CD4-positive, alpha-beta memory T cell (primary cell): Measurements from ENCODE around the gene APBA2. TPM values are rescaled to one million over a fixed set of nuclear protein-coding genes. Genes with fewer than 3 reads are reported as not detected.

Source experiments
- CTCF ChIA-PET: fragments of 350-600 bp; sonication (Branson Sonifier 250); formaldehyde crosslinking; loops from one replicate; lab custom pipeline; 2021; ENCODE audit warnings: inconsistent platforms; ENCODE audit not compliant: partially characterized antibody; lab: Charles Lee
- POLR2A ChIA-PET: fragments of 350-600 bp; sonication (Branson Sonifier 250); formaldehyde crosslinking; loops from one replicate; lab custom pipeline; 2021; ENCODE audit not compliant: partially characterized antibody; lab: Charles Lee
- DNase-seq, 5 donors: peaks; one replicate each; pipeline versions ENCODE4 v3.0.0 to v3.0.0-alpha.2; 2020 to 2022; ENCODE audit warnings: mixed read lengths in 1 of 5
- H3K27ac ChIP-seq: one replicate; pipeline ENCODE4 v1.7.0; 2013; ENCODE audit warnings: low read depth, low read length
- H3K27me3 ChIP-seq: 2 replicates; pipeline ENCODE4 v1.7.0; 2013; ENCODE audit warnings: mild to moderate bottlenecking, low read length, moderate library complexity; ENCODE audit not compliant: insufficient read depth
- H3K36me3 ChIP-seq: 2 replicates; pipeline ENCODE4 v1.7.0; 2013; ENCODE audit warnings: mild to moderate bottlenecking, low read length, moderate library complexity; ENCODE audit not compliant: insufficient read depth
- H3K4me1 ChIP-seq: 2 replicates; pipeline ENCODE4 v1.7.0; 2013; ENCODE audit warnings: mild to moderate bottlenecking, low read length, moderate library complexity; ENCODE audit not compliant: insufficient read depth
- H3K4me3 ChIP-seq, 2 donors: one replicate each; pipeline ENCODE4 v1.7.0; 2013; ENCODE audit warnings: low read length in 2 of 2, mild to moderate bottlenecking in 1 of 2
- H3K9me3 ChIP-seq, 2 donors: one replicate each; pipeline ENCODE4 v1.7.0; 2013; ENCODE audit warnings: low read length in 2 of 2, control low read depth in 1 of 2; ENCODE audit not compliant: control insufficient read depth in 1 of 2
- H3K27ac Mint-ChIP-seq, 7 donors: one replicate each; pipeline ENCODE4 v1.8.0; 2020 to 2021; ENCODE audit warnings: mixed read lengths in 7 of 7, mild to moderate bottlenecking in 6 of 7, inconsistent platforms in 3 of 7, moderate library complexity in 3 of 7
- H3K27me3 Mint-ChIP-seq, 2 donors: one replicate each; pipeline ENCODE4 v1.8.0; 2020 to 2021; ENCODE audit warnings: mixed read lengths in 2 of 2
- H3K36me3 Mint-ChIP-seq, 2 donors: one replicate each; pipeline ENCODE4 v1.8.0; 2020 to 2021; ENCODE audit warnings: mixed read lengths in 2 of 2, inconsistent platforms in 1 of 2, mild to moderate bottlenecking in 1 of 2
- H3K4me1 Mint-ChIP-seq, 4 donors: one replicate each; pipeline ENCODE4 v1.8.0; 2020 to 2021; ENCODE audit warnings: mixed read lengths in 4 of 4, mild to moderate bottlenecking in 1 of 4
- H3K4me3 Mint-ChIP-seq, 8 donors: one replicate each; pipeline ENCODE4 v1.8.0; 2020 to 2021; ENCODE audit warnings: mixed read lengths in 8 of 8, mild to moderate bottlenecking in 7 of 8, moderate library complexity in 6 of 8, inconsistent platforms in 3 of 8
- H3K9me3 Mint-ChIP-seq, 8 donors: one replicate each; pipeline ENCODE4 v1.8.0; 2020 to 2021; ENCODE audit warnings: mixed read lengths in 8 of 8, mild to moderate bottlenecking in 5 of 8, inconsistent platforms in 3 of 8, moderate library complexity in 1 of 8
- intact Hi-C: fragments of 100-400 bp; cut with micrococcal nuclease; formaldehyde crosslinking; loops from one replicate; pipeline ENCODE4 v1.15.1; 2023
- polyA plus RNA-seq, 2 donors: library from polyadenylated mRNA; unstranded; fragments of 300-500 nt; fragmentation: Illumina TruSeq; gene quantifications; one replicate each; pipeline ENCODE4 v1.2.3, GENCODE V29; 2021
- total RNA-seq, 2 experiments: library from RNA; stranded (reverse); gene quantifications; one replicate each; pipeline ENCODE4 v1.2.3, GENCODE V29; 2021

APBA2 gene
- total and polyA plus RNA-seq, 4 experiments from 2014 or later = 11.1 to 57.3 (median 40.4) TPM

DNA sequence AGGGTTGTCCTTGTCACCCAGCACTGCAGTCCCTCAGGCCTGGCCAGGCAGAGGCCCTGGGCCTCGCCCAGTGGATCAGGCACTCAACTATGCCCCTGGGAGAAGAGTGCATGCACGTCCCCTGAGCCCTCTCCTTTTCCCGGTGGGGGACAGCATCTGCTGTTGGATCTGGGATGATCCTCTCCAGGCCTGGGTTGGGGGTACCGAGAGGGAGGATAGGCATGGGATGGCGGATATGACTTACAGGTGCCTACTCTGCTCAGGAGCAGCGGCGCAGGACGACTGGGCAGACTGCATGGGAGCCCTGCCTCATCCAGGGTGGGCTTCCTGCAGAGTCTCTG, 9.0 kb upstream of the APBA2 start:
- CTCF ChIA-PET = interaction anchor here (1.2 kb wide), 1 partner anchor 213 kb away, joined by 3 read pairs; no protein-coding TSS in a partner anchor
- peaks cover 0 to 1% (median 0%) of the 10 kb centered on the region in 8 donors for H3K9me3 Mint-ChIP-seq
- Histone ChIP-seq H3K4me3 (no peak overlapping the region), H3K27ac (no peak overlapping the region), H3K27me3 (no peaks in the 10 kb centered on the region), H3K9me3 (no peaks in the 10 kb centered on the region), H3K36me3 (no peaks in the 10 kb centered on the region), H3K4me1 (no peaks in the 10 kb centered on the region)
- POLR2A ChIA-PET = no interaction called here
- DNase-seq = no peak
- H3K4me3 Mint-ChIP-seq = no peak overlapping the region
- no peaks in the 10 kb centered on the region for H3K27me3 Mint-ChIP-seq
- H3K4me1 Mint-ChIP-seq = peaks cover 0 to 2% (median under 1%) of the 10 kb centered on the region in 4 donors
- no peaks in the 10 kb centered on the region for H3K36me3 Mint-ChIP-seq
- H3K27ac Mint-ChIP-seq = no peak overlapping the region
- intact Hi-C loops = loop anchor here (10.0 kb wide), 1 partner anchor 208 kb away; no protein-coding TSS in a partner anchor

DNA sequence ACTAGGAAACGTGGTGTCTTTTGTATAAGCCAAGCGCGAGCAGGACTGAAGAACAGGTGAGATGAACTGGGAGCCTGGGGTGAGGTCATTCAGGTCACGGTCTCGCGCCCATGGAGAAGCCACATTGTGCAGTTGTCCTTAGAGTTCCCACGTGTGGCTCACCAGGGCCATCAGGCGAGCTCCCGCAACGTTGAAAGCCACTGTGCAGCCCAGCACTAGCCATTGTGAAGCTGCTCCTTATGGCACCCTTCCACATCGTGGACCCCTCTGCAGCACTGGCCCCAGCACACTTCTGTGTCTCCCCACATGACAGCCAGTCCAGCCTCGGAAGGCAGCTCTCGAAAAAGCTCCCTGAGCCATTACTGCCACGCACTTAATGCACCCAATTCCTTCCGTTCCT, 7.6 kb upstream of the APBA2 start:
- DNase-seq = no peak
- H3K27ac Mint-ChIP-seq = no peak overlapping the region
- Histone ChIP-seq H3K27me3 (no peaks in the 10 kb centered on the region), H3K9me3 (no peaks in the 10 kb centered on the region), H3K36me3 (no peaks in the 10 kb centered on the region), H3K4me1 (no peaks in the 10 kb centered on the region), H3K4me3 (no peak overlapping the region), H3K27ac (no peak overlapping the region)
- intact Hi-C loops = loop anchor here (10.0 kb wide), 1 partner anchor 207 kb away; no protein-coding TSS in a partner anchor
- no peaks in the 10 kb centered on the region for H3K36me3 Mint-ChIP-seq
- peaks cover 0 to 2% (median under 1%) of the 10 kb centered on the region in 4 donors for H3K4me1 Mint-ChIP-seq
- H3K27me3 Mint-ChIP-seq = no peaks in the 10 kb centered on the region
- POLR2A ChIA-PET = no interaction called here
- peaks cover 0 to 1% (median 0%) of the 10 kb centered on the region in 8 donors for H3K9me3 Mint-ChIP-seq
- CTCF ChIA-PET = interaction anchor here (0.7 to 1.3 kb wide), 3 partner anchors 13 to 212 kb away, joined by 3 to 6 read pairs (median 3); no protein-coding TSS in a partner anchor
- H3K4me3 Mint-ChIP-seq = no peak overlapping the region

DNA sequence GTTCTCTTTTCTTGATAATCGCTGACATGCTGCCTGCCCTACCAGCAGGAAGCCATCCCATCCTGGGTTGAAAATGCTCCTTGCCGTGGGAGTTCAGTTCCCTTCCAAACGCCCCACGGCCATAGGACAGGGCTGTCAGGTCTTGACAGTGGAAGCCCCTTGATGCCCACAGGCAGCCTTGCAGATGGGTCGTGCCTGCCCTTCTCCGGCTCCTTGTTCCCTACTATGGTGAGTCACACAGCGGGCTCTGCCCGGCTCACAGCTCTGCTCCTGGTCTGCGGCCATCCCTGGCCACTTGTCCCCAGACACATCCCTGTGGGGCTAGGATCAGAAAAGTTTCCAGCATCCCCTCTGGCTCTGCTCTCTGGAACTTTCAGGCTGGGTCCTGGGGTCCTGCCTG, 6.2 kb upstream of the APBA2 start:
- H3K4me3 Mint-ChIP-seq = no peak overlapping the region
- no peaks in the 10 kb centered on the region for H3K27me3 Mint-ChIP-seq
- H3K9me3 ChIP-seq = no peaks in the 10 kb centered on the region
- H3K36me3 ChIP-seq = no peaks in the 10 kb centered on the region
- DNase-seq = no peak
- no peaks in the 10 kb centered on the region for H3K36me3 Mint-ChIP-seq
- POLR2A ChIA-PET = no interaction called here
- no peaks in the 10 kb centered on the region for H3K4me1 ChIP-seq
- CTCF ChIA-PET = no interaction called here
- peaks cover 0 to 1% (median 0%) of the 10 kb centered on the region in 4 donors for H3K4me1 Mint-ChIP-seq
- no peak overlapping the region for H3K4me3 ChIP-seq
- no peak overlapping the region for H3K27ac Mint-ChIP-seq
- H3K27me3 ChIP-seq = no peaks in the 10 kb centered on the region
- H3K9me3 Mint-ChIP-seq = no peaks in the 10 kb centered on the region
- intact Hi-C loops = loop anchor here (10.0 kb wide), 1 partner anchor 205 kb away; no protein-coding TSS in a partner anchor
- H3K27ac ChIP-seq = no peak overlapping the region

DNA sequence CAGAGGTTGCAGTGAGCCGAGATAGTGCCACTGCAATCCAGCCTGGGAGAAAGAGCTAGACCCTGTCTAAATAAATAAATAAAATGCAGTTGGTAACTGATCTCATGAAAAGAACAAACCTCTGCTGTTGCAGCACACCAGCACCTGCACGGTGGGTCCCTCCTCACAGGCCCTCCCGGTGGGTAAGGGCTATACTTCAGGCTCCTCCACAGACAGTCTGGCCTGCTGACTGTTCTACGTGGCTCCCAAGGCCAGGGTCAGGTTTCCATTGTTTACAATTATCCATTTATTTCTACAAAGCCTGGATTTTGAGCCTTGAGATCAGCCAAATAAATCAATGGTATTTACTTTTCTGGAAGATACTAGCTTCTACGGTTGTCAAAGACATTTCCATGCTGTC, 5.1 kb upstream of the APBA2 start:
- H3K27ac ChIP-seq = no peak overlapping the region
- ChIA-PET CTCF (no interaction called here), POLR2A (no interaction called here)
- no peaks in the 10 kb centered on the region for H3K9me3 ChIP-seq
- H3K27me3 Mint-ChIP-seq = no peaks in the 10 kb centered on the region
- no peak overlapping the region for H3K4me3 Mint-ChIP-seq
- no peak overlapping the region for H3K4me3 ChIP-seq
- H3K9me3 Mint-ChIP-seq = no peaks in the 10 kb centered on the region
- intact Hi-C loops = no loop called here
- peaks cover 8% of the 10 kb centered on the region for H3K4me1 ChIP-seq
- H3K4me1 Mint-ChIP-seq = peaks cover 0 to 4% (median under 1%) of the 10 kb centered on the region in 4 donors
- no peaks in the 10 kb centered on the region for H3K36me3 Mint-ChIP-seq
- DNase-seq = no peak
- no peak overlapping the region for H3K27ac Mint-ChIP-seq
- H3K27me3 ChIP-seq = no peaks in the 10 kb centered on the region
- no peaks in the 10 kb centered on the region for H3K36me3 ChIP-seq

DNA sequence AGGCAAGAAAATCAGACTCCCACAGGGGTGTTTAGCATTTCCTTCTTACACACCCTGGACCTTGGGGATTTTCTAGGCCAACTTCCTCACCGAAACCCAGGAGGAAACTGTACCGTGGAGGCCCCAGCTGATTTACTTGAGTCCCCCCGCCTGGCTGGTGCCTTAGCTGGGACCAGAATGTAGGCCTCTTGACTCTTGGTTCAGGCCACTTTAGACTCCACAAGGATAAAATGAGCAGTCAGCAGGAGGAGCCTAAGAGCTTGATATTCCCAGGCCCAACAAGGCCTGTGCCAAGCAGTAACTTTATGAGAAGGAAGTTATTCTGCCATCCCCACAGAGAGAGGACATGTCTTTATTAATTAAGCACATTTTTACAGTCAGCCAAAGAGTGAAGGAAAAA, 4.6 kb upstream of the APBA2 start:
- intact Hi-C loops = no loop called here
- H3K9me3 Mint-ChIP-seq = no peaks in the 10 kb centered on the region
- no peaks in the 10 kb centered on the region for H3K36me3 ChIP-seq
- DNase-seq = no peak
- no peaks in the 10 kb centered on the region for H3K27me3 ChIP-seq
- H3K4me3 Mint-ChIP-seq = no peak overlapping the region
- no peaks in the 10 kb centered on the region for H3K27me3 Mint-ChIP-seq
- H3K4me1 ChIP-seq = peaks cover 8% of the 10 kb centered on the region
- ChIA-PET CTCF (interaction anchor here (1.0 to 1.6 kb wide), 2 partner anchors 94 to 208 kb away, joined by 7 to 8 read pairs; no protein-coding TSS in a partner anchor), POLR2A (no interaction called here)
- H3K4me1 Mint-ChIP-seq = peaks cover 0 to 4% (median under 1%) of the 10 kb centered on the region in 4 donors
- H3K27ac ChIP-seq = no peak overlapping the region
- peak overlapping the region in 1 of 7 donors; percentile 10 for H3K27ac Mint-ChIP-seq
- no peaks in the 10 kb centered on the region for H3K9me3 ChIP-seq
- H3K4me3 ChIP-seq = no peak overlapping the region
- H3K36me3 Mint-ChIP-seq = no peaks in the 10 kb centered on the region

DNA sequence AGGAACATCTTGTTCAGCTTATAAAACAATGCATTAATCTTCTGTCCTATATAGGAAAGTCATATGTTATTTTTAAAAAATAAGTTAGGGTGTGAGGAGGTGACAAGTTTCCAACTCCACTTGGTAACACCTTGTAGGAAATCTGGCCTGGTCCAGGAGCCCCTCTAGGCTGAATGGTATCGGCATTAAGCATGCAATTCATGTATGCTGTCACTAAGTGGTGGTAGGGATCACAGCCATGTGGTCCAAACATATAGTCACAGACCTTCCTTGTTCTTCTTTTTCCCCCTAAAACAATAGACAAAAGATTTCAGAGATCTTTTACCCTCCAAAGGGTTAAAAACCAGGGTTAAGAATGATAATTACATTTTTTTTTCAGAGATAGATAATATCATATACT, 4.2 kb upstream of the APBA2 start:
- POLR2A ChIA-PET = no interaction called here
- CTCF ChIA-PET = interaction anchor here (1.0 to 1.6 kb wide), 2 partner anchors 93 to 208 kb away, joined by 7 to 8 read pairs; no protein-coding TSS in a partner anchor
- Mint-ChIP-seq H3K4me1 (peaks cover 0 to 4% (median under 1%) of the 10 kb centered on the region in 4 donors), H3K36me3 (no peaks in the 10 kb centered on the region), H3K4me3 (no peak overlapping the region), H3K27ac (no peak overlapping the region), H3K9me3 (no peaks in the 10 kb centered on the region), H3K27me3 (no peaks in the 10 kb centered on the region)
- Histone ChIP-seq H3K27me3 (no peaks in the 10 kb centered on the region), H3K9me3 (no peaks in the 10 kb centered on the region), H3K4me3 (no peak overlapping the region), H3K27ac (no peak overlapping the region), H3K4me1 (peaks cover 8% of the 10 kb centered on the region), H3K36me3 (no peaks in the 10 kb centered on the region)
- DNase-seq = no peak
- intact Hi-C loops = no loop called here

DNA sequence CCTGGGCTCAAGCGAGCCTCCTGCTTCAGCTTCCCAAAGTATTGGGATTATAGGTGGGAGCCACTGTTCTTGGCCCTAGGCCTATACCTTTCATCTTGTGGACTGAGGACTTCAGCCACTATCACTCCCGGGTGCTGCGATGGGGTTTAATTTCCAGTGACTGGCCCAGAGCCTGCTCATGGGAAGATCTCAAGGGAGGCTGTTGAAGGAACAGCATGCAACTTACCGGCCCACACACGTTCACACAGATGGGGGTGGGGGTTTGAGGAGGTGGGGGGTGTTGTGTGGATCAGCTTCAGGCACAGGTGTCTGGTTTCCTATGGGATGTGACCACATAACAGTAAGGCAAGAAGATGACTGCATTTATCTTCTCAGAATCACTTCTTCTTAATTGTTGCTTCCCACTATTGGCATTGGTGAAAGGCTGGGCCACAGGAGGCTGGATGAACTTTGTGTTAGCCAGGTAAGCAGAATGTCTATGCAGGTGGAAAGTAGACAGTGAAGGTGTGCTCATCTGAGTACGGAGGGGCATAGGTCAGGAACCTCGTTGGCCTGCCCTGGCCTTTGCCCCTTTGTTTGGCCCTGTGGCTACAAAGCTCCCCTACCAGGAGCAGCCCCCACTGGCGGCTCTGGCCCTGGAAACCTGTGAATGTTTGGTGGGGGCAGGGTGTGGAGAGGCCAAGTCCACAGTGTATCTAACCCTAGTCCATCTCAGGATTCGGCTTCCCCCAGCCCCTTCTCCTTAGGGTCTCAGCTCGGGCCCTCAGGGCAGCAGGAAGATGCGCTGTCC, 1.4 kb upstream of the APBA2 start:
- peaks cover 12 to 29% (median 19%) of the 10 kb centered on the region in 4 donors for H3K4me1 Mint-ChIP-seq
- peaks cover 35% of the 10 kb centered on the region for H3K4me1 ChIP-seq
- no peaks in the 10 kb centered on the region for H3K27me3 Mint-ChIP-seq
- intact Hi-C loops = no loop called here
- H3K9me3 Mint-ChIP-seq = no peaks in the 10 kb centered on the region
- H3K9me3 ChIP-seq = no peaks in the 10 kb centered on the region
- no peaks in the 10 kb centered on the region for H3K36me3 ChIP-seq
- CTCF ChIA-PET = interaction anchor here (1.1 to 2.4 kb wide), 6 partner anchors 9 to 95 kb away, joined by 3 to 8 read pairs (median 4); no protein-coding TSS in a partner anchor
- H3K4me3 ChIP-seq = no peak overlapping the region
- DNase-seq = no peak
- H3K27ac Mint-ChIP-seq = peak overlapping the region in 3 of 7 donors; percentile 25 to 52 (median 30)
- peak overlapping the region; percentile 17 to 78 (median 70) for H3K4me3 Mint-ChIP-seq
- H3K36me3 Mint-ChIP-seq = no peaks in the 10 kb centered on the region
- no peaks in the 10 kb centered on the region for H3K27me3 ChIP-seq
- H3K27ac ChIP-seq = no peak overlapping the region
- POLR2A ChIA-PET = interaction anchor here (2.2 kb wide), 1 partner anchor 36 kb away, joined by 13 read pairs; no protein-coding TSS in a partner anchor
